GM11168 (cell line): ENCODE measurements around the gene CACNA1C.

Source experiments
- in situ Hi-C: fragments of 300-500 bp; cut with MboI; formaldehyde crosslinking; loops from one replicate; pipeline ENCODE4 v1.12.0; 2022; ENCODE audit warnings: low sequenced_read_pairs; ENCODE audit not compliant: unreplicated experiment

The CACNA1C gene

DNA sequence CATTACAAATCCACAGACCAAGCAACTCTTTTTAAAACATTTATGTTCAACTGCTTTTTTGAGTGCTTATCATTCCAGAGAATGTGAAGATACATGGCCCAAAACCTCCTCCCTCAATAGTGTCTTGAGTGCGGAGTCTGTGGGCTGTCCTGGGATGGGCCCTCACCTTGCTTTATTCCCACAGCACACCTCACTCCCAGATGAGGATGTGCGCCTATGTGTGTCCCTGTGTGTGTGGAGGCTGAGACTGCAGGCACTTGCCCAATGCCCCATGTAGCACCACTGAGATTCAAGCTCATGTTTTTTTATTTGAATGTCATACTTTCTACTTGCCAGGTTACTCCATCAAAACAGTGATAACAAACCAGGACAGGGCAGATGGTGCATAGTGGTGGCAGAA is 291.7 kb downstream of the CACNA1C start:
- in situ Hi-C loops, result no loop called here

DNA sequence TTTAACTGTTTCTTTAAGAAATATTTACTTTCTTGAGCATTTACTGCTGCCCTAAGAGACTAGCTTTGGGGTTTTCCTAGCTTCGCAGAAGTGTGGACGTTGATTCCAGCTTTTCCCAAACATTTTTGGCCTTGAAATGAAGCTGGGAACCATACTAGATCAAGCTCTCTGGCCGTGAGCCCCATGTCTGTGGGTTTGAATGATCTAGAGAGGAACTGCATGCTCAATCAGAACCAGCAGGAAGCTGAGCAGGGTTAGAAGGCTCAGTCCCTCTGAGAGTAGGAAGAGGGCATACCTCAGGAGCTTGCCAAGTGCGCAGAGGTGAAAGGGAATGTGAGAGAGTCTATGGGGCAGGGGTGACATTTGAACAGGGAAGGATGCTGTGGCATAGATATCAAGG is 292.1 kb downstream of the CACNA1C start:
- in situ Hi-C loops, result no loop called here

GRCh38 chr12:2345902-2346301 is 293.1 kb downstream of the CACNA1C start:
- in situ Hi-C loops, result no loop called here

DNA sequence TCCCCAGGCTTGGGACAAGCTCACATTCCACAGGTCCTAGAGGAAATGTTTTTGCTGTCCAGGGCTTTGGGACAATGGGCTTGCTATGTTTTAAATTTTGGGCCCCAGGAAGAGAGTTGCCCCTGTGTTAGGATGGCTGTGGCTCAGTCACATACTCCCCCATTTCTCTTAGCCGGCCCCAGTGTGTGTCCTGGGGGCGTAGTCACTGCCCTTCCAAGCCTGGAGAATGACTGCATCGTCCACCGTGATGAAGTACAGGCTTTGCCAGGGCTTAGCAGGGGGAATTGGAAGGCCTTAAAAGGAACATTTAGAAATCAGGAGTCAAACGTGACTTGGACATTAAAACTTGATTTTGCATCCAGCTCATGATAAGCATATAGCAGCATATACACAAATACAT is 293.6 kb downstream of the CACNA1C start:
- in situ Hi-C loops, result no loop called here

GRCh38 chr12:2347137-2347843 is 294.5 kb downstream of the CACNA1C start:
- in situ Hi-C loops, result no loop called here

- in situ Hi-C loops, result no loop called here
Measured at GRCh38 chr12:2347844-2348481, 295.2 kb downstream of the CACNA1C start.

- in situ Hi-C loops, result no loop called here
Measured at GRCh38 chr12:2348482-2348852, 295.7 kb downstream of the CACNA1C start.

DNA sequence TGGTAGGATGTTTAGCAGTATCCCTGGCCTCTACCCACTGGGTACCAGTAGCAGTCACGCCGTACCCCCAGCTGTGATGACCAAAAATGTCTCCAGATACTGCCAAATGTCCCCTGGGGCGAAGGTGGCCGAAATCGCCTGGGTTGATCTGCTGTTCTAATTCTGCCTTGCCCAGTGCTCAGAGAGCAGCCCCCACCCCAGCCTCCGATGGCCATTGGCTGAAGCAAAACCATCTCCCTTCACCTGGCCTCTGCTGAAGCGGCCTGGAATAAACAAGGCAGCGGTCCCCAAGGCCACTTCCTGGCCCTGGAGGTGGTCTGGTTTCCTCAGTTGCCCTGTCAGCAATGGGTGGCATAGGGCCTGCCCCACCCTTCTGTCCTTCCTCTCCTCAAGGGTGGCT is 298.4 kb downstream of the CACNA1C start:
- in situ Hi-C loops, result no loop called here

- in situ Hi-C loops, result no loop called here
Measured at GRCh38 chr12:2352203-2352602, 299.4 kb downstream of the CACNA1C start.

- in situ Hi-C loops, result no loop called here
Measured at GRCh38 chr12:2353281-2353680, 300.5 kb downstream of the CACNA1C start.

DNA sequence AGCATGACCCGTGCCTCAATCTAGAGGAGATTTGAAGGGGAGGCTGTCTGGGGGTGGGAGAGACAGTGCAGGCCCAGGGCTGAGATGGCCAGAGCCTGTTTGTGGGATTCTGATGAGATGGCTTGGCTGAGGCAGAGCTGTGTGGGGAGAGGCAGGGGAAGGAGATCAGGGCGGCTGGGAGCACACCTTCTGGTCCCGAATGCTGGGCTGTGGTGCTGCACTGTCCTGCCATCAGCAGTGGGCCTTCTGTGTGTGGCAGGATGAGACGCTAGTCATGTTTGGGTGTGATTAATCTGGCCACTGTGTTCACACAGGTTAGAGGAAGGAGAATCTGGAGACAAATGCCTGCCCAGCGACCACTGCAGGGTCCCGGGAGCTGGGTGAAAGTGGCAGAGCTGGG is 300.9 kb downstream of the CACNA1C start:
- in situ Hi-C loops, result no loop called here

- in situ Hi-C loops, result no loop called here
Measured at GRCh38 chr12:2354151-2354991, 301.6 kb downstream of the CACNA1C start.

- in situ Hi-C loops, result no loop called here
Measured at GRCh38 chr12:2355198-2355597, 302.4 kb downstream of the CACNA1C start.

DNA sequence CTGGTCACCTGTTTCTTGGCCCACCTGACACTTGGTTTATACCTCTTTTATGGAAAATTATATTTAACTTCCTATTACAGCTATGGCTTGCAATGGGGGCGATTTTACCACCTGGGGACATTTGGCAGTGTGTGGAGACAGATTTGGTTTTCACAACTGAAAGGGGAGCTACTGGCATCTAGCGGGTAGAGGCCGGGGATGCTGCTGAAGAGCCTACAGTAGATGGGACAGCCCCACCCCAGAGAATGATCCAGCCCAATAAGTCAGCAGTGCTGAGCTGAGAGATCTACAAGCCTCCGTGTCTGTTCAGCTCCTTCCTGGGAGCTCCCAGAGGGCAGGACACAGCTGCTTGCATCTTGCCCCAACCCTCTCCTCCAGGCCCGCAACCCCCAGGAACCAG is 302.8 kb downstream of the CACNA1C start:
- in situ Hi-C loops, result no loop called here

- in situ Hi-C loops, result no loop called here
Measured at GRCh38 chr12:2356601-2357125, 303.9 kb downstream of the CACNA1C start.

GRCh38 chr12:2358986-2359658 is 306.3 kb downstream of the CACNA1C start:
- in situ Hi-C loops, result no loop called here

- in situ Hi-C loops, result no loop called here
Measured at GRCh38 chr12:2359725-2360629, 307.2 kb downstream of the CACNA1C start.

DNA sequence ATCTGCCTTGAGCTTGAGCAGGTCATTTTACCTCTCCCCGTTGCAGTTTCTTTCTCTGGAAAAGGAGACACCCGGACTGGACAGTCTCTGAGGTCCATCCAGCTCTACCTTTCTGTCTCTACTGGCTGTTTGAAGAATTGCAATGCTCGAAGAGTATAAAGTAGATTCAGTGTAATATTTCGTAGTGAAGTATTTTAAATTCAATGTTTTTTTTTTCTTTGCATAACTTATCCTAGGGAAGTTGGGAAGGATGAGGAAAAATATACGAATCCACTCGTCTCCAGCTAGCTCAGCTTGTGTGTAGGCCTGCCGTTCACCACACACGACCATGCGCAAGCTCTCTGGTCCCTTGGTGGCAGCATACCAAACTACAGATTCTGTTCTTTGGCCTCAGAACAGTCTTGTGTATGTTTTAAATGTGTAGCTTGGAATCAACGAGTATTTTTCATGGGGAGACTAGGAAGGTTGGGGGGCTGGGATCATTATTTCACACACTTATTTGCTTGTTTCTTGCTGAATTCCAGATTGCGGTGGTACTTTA is 307.9 kb downstream of the CACNA1C start:
- in situ Hi-C loops, result no loop called here
